HEK293 (cell line): ENCODE measurements around the gene LHFPL3.

Experiments used
- CTCF ChIA-PET: fragments of 350-600 bp; formaldehyde crosslinking; extraction: SDS; loops from one replicate; lab custom pipeline; 2021; ENCODE audit warnings: antibody characterized with exemption; lab: Yijun Ruan, JAX
- POLR2A ChIA-PET: fragments of 300-600 bp; formaldehyde crosslinking; extraction: SDS; loops from one replicate; lab custom pipeline; 2020; ENCODE audit warnings: antibody characterized with exemption, inconsistent platforms; lab: Yijun Ruan, JAX
- H3K27ac ChIP-seq: fragments of 200-500 bp; sonication (Bioruptor generic); 2 replicates; pipeline ENCODE4 v1.5.1; 2014; ENCODE audit warnings: low read depth, low read length, control low read depth, inconsistent platforms; ENCODE audit errors: extremely low read depth
- H3K36me3 ChIP-seq, 2 experiments: fragments of 200-500 bp in 1 of 2; sonication (Bioruptor generic) in 1 of 2; 1 replicate in 1 of 2; 2 replicates in 1 of 2; pipeline ENCODE4 v1.5.1; 2014 to 2017; ENCODE audit warnings: inconsistent platforms in 2 of 2, low read length in 2 of 2; ENCODE audit not compliant: control insufficient read depth in 2 of 2, insufficient read depth in 1 of 2
- H3K4me1 ChIP-seq: fragments of 200-500 bp; sonication (Bioruptor generic); 2 replicates; pipeline ENCODE4 v1.5.1; 2014; ENCODE audit warnings: mild to moderate bottlenecking, low read length, inconsistent platforms; ENCODE audit not compliant: control insufficient read depth, insufficient read depth
- H3K4me3 ChIP-seq: 2 replicates; pipeline ENCODE4 v1.5.1; 2011; ENCODE audit warnings: low read depth, mild to moderate bottlenecking, control low read depth, low read length, moderate library complexity
- H3K9me3 ChIP-seq: fragments of 200-500 bp; sonication (Bioruptor generic); 2 replicates; pipeline ENCODE4 v1.5.1; 2014; ENCODE audit warnings: low read depth, low read length, inconsistent platforms; ENCODE audit not compliant: control insufficient read depth, insufficient read depth
- KLF16 ChIP-seq: fragments of 450-650 bp; formaldehyde crosslinking; IDR thresholded peaks from 2 replicates; pipeline ENCODE4 v1.5.1; 2017; ENCODE audit warnings: missing biosample characterization, missing genetic modification characterization
- PBX3 ChIP-seq: sonication (generic); formaldehyde crosslinking; IDR thresholded peaks from 2 replicates; pipeline ENCODE4 v1.8.1; 2022; ENCODE audit warnings: mild to moderate bottlenecking, moderate library complexity, missing genetic modification reagents
- TSHZ1 ChIP-seq: fragments of 450-650 bp; formaldehyde crosslinking; IDR thresholded peaks from 2 replicates; pipeline ENCODE4 v1.5.1; 2016; ENCODE audit warnings: missing biosample characterization, missing genetic modification characterization, borderline replicate concordance
- YY2 ChIP-seq: fragments of 450-650 bp; formaldehyde crosslinking; IDR thresholded peaks from 2 replicates; pipeline ENCODE4 v1.5.1; 2016; ENCODE audit warnings: missing biosample characterization, missing genetic modification characterization
- ZBTB49 ChIP-seq: fragments of 450-650 bp; formaldehyde crosslinking; IDR thresholded peaks from 2 replicates; pipeline ENCODE4 v1.5.1; 2016; ENCODE audit warnings: missing biosample characterization, missing genetic modification characterization, low read depth
- ZNF174 ChIP-seq: fragments of 450-650 bp; formaldehyde crosslinking; IDR thresholded peaks from 2 replicates; pipeline ENCODE4 v1.5.0; 2017; ENCODE audit warnings: missing biosample characterization, mild to moderate bottlenecking, missing genetic modification characterization
- ZNF23 ChIP-seq: fragments of 450-650 bp; formaldehyde crosslinking; IDR thresholded peaks from 2 replicates; pipeline ENCODE4 v1.5.1; 2016; ENCODE audit warnings: missing biosample characterization, missing genetic modification characterization, borderline replicate concordance
- ZNF26 ChIP-seq: fragments of 450-650 bp; formaldehyde crosslinking; IDR thresholded peaks from 2 replicates; pipeline ENCODE4 v1.5.1; 2016; ENCODE audit warnings: missing biosample characterization, missing genetic modification characterization
- ZNF530 ChIP-seq: fragments of 450-650 bp; formaldehyde crosslinking; IDR thresholded peaks from 2 replicates; pipeline ENCODE4 v1.5.1; 2016; ENCODE audit warnings: low read depth, missing biosample characterization, missing genetic modification characterization
- ZNF560 ChIP-seq: fragments of 450-650 bp; formaldehyde crosslinking; IDR thresholded peaks from 2 replicates; pipeline ENCODE4 v1.5.1; 2017; ENCODE audit warnings: missing biosample characterization, missing genetic modification characterization, borderline replicate concordance
- ZNF623 ChIP-seq: fragments of 450-650 bp; formaldehyde crosslinking; IDR thresholded peaks from 2 replicates; pipeline ENCODE4 v1.5.1; 2016; ENCODE audit warnings: missing biosample characterization, missing genetic modification characterization

The LHFPL3 gene

GRCh38 chr7:104371216-104371979 lies 43.0 kb downstream of the LHFPL3 start:
- CTCF ChIA-PET, result no interaction called here
- Histone ChIP-seq H3K9me3 (no peaks in the 10 kb centered on the region), H3K4me1 (no peaks in the 10 kb centered on the region), H3K36me3 (no peaks in the 10 kb centered on the region), H3K4me3 (no peak overlapping the region), H3K27ac (no peak overlapping the region)
- TF ChIP-seq TSHZ1 (tag by site-specific recombination), result no peak
- POLR2A ChIA-PET, result no interaction called here

GRCh38 chr7:104371980-104372357 lies 43.6 kb downstream of the LHFPL3 start:
- H3K4me1 ChIP-seq, result no peaks in the 10 kb centered on the region

GRCh38 chr7:104382616-104383015 lies 54.2 kb downstream of the LHFPL3 start:
- Histone ChIP-seq H3K27ac (no peak overlapping the region), H3K4me1 (no peaks in the 10 kb centered on the region), H3K36me3 (no peaks in the 10 kb centered on the region), H3K9me3 (no peaks in the 10 kb centered on the region), H3K4me3 (no peak overlapping the region)
- TF ChIP-seq PBX3 (CRISPR knock-in tag) (no peak), YY2 (tag by site-specific recombination) (no peak)
- POLR2A ChIA-PET, result no interaction called here
- CTCF ChIA-PET, result no interaction called here

More at GRCh38 chr7:104371980-104372357, 43.6 kb downstream of the LHFPL3 start:
- H3K27ac ChIP-seq, result no peak overlapping the region
- POLR2A ChIA-PET, result no interaction called here
- no peaks in the 10 kb centered on the region for H3K36me3 ChIP-seq
- H3K4me3 ChIP-seq, result no peak overlapping the region
- TF ChIP-seq ZNF174 (tag by site-specific recombination) (no peak), ZBTB49 (tag by site-specific recombination) (no peak), ZNF623 (tag by site-specific recombination) (no peak), ZNF560 (tag by site-specific recombination) (no peak), ZNF23 (no peak), KLF16 (tag by site-specific recombination) (no peak)
- CTCF ChIA-PET, result no interaction called here
- no peaks in the 10 kb centered on the region for H3K9me3 ChIP-seq

- ChIA-PET CTCF (no interaction called here), POLR2A (no interaction called here)
- H3K27ac ChIP-seq, result no peak overlapping the region
- H3K4me1 ChIP-seq, result no peaks in the 10 kb centered on the region
- no peaks in the 10 kb centered on the region for H3K9me3 ChIP-seq
- TF ChIP-seq ZNF26 (tag by site-specific recombination), result 0 out of 2 replicates have a peak, but pooled peaks have one; percentile 56
- TF ChIP-seq ZNF530, result no peak
- TF ChIP-seq, all 188 proteins: peak for 1
- no peaks in the 10 kb centered on the region for H3K36me3 ChIP-seq
- no peak overlapping the region for H3K4me3 ChIP-seq
Measured at GRCh38 chr7:104386943-104387342, 58.5 kb downstream of the LHFPL3 start.
